IMR-90 (cell line): ENCODE measurements around the gene KNCN.

ENCODE experiments used
- CEBPB ChIP-seq: IDR thresholded peaks from 2 replicates; pipeline ENCODE4 v1.6.1; 2012; ENCODE audit warnings: low read depth, low read length, improper control_type of control experiment
- CTCF ChIP-seq: conservative IDR thresholded peaks from 2 replicates; pipeline ENCODE4 v1.5.1; 2012; ENCODE audit warnings: mild to moderate bottlenecking, low read depth, low read length, improper control_type of control experiment
- FOS ChIP-seq: fragments of 150-350 bp; IDR thresholded peaks from 2 replicates; pipeline ENCODE4 v1.6.1; 2016; ENCODE audit warnings: low read depth, low read length
- MAFK ChIP-seq: IDR thresholded peaks from 2 replicates; pipeline ENCODE4 v1.6.1; 2012; ENCODE audit warnings: low read depth, low read length, improper control_type of control experiment
- MXI1 ChIP-seq: IDR thresholded peaks from 2 replicates; pipeline ENCODE4 v1.6.1; 2012; ENCODE audit warnings: low read depth, mild to moderate bottlenecking, low read length, moderate library complexity, borderline replicate concordance
- POLR2A ChIP-seq: IDR thresholded peaks from 2 replicates; pipeline ENCODE4 v1.6.1; 2012; ENCODE audit warnings: mild to moderate bottlenecking, low read depth, low read length
- RAD21 ChIP-seq: IDR thresholded peaks from 2 replicates; pipeline ENCODE4 v1.6.1; 2012; ENCODE audit warnings: low read length, improper control_type of control experiment
- TF ChIP-seq, protein P1 (sequence below): fragments of 150-350 bp; IDR thresholded peaks from 2 replicates; pipeline ENCODE4 v1.6.1; 2017; ENCODE audit warnings: mild to moderate bottlenecking, antibody characterized with exemption, low read length, low read depth

DNA sequence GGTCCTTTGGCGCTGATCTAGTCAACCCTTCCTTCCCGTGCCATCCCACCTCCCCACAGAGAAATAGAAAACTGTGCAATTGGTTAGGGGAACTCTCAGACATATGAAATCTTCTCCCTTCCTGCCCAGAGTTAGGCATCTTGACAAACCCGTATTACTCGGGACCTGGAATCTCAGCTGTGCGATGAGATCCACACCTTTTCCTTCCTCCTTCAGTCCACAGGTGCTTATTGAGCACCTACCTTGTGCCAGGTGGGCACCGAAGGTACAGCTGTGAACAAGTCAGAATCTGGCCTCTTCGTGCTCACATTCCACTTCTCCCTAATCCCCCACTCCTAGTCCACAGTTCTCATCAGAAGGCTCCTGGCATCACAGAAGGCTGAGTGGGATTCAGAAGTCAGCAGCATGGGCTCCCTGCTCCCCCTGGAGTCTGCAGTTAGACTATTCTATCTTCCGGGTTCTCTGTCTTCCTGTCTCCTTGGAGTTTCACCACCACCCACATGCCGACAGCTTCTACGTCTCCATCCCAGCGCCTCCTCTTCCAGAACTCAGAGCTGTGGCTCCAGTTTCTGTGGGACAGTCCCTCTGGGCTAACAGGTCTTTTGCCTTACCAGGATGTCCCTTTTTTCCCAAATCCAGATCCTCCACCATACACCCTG is 23.0 kb downstream of the KNCN start:
- no peak for TF ChIP-seq MXI1
- no peak; the same call in 1 of the 2 replicates for TF ChIP-seq POLR2A
- TF ChIP-seq, protein P1, sequence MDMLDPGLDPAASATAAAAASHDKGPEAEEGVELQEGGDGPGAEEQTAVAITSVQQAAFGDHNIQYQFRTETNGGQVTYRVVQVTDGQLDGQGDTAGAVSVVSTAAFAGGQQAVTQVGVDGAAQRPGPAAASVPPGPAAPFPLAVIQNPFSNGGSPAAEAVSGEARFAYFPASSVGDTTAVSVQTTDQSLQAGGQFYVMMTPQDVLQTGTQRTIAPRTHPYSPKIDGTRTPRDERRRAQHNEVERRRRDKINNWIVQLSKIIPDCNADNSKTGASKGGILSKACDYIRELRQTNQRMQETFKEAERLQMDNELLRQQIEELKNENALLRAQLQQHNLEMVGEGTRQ: no peak
- peak; percentile 30; the same call in 1 of the 2 replicates for TF ChIP-seq CTCF
- no peak for TF ChIP-seq FOS
- TF ChIP-seq MAFK: no peak
- no peak for TF ChIP-seq CEBPB
- TF ChIP-seq RAD21: peak; percentile 38
